ENCODE measurements around the gene ZNF778. TPM values are rescaled to one million over a fixed set of nuclear protein-coding genes. Genes with fewer than 3 reads are reported as not detected.
A peak's percentile ranks its signal among the peaks of the same experiment; 100 is the strongest.

ZNF778 gene
- polyA plus RNA-seq, 4 donors: 4.9 to 6.3 (median 6.2) TPM

- no peak for DNase-seq (ENCODE audit: low read depth in 4 of 4, low spot score in 3 of 4)
Observed at GRCh38 chr16:89192956-89193575, 24.4 kb upstream of the ZNF778 start.

GRCh38 chr16:89193576-89194293 is 23.8 kb upstream of the ZNF778 start:
- no peak for DNase-seq (ENCODE audit: low read depth in 4 of 4, low spot score in 3 of 4)

- no peak for DNase-seq (ENCODE audit: low read depth in 4 of 4, low spot score in 3 of 4)
Observed at GRCh38 chr16:89194340-89195311, 22.9 kb upstream of the ZNF778 start.

- no peak for DNase-seq (ENCODE audit: low read depth in 4 of 4, low spot score in 3 of 4)
Observed at GRCh38 chr16:89195521-89196171, 21.9 kb upstream of the ZNF778 start.

GRCh38 chr16:89197033-89197632 is 20.4 kb upstream of the ZNF778 start:
- DNase-seq (ENCODE audit: low read depth in 4 of 4, low spot score in 3 of 4): no peak

GRCh38 chr16:89197633-89198416 is 19.7 kb upstream of the ZNF778 start:
- DNase-seq (ENCODE audit: low read depth in 4 of 4, low spot score in 3 of 4): no peak

- no peak for DNase-seq (ENCODE audit: low read depth in 4 of 4, low spot score in 3 of 4)
Observed at GRCh38 chr16:89198417-89199240, 18.9 kb upstream of the ZNF778 start.

- DNase-seq (ENCODE audit: low read depth in 4 of 4, low spot score in 3 of 4): no peak
Observed at GRCh38 chr16:89199241-89200123, 18.0 kb upstream of the ZNF778 start.

- no peak for DNase-seq (ENCODE audit: low read depth in 4 of 4, low spot score in 3 of 4)
Observed at GRCh38 chr16:89200124-89200849, 17.2 kb upstream of the ZNF778 start, which contains the start of gene SLC22A31. Gene SLC22A31 (minus strand): TSS chr16:89200537. CDS start chr16:89200501, 36 bp downstream.

GRCh38 chr16:89200850-89201411 is 16.6 kb upstream of the ZNF778 start:
- no peak for DNase-seq (ENCODE audit: low read depth in 4 of 4, low spot score in 3 of 4)

- peak in 2 of 4 donors; percentile 39 to 51 for DNase-seq (ENCODE audit: low read depth in 4 of 4, low spot score in 3 of 4)
Observed at GRCh38 chr16:89201439-89202377, 15.8 kb upstream of the ZNF778 start.

GRCh38 chr16:89202422-89203215 is 14.9 kb upstream of the ZNF778 start:
- no peak for DNase-seq (ENCODE audit: low read depth in 4 of 4, low spot score in 3 of 4)

- no peak for DNase-seq (ENCODE audit: low read depth in 4 of 4, low spot score in 3 of 4)
Observed at GRCh38 chr16:89207993-89208392, 9.5 kb upstream of the ZNF778 start.

- no peak for DNase-seq (ENCODE audit: low read depth in 4 of 4, low spot score in 3 of 4)
Observed at GRCh38 chr16:89209522-89210044, 7.9 kb upstream of the ZNF778 start.
